IPS DF 19.7 (cell line): ENCODE results near the gene CGB7.

Experiments
- DNase-seq: peaks from one replicate; pipeline ENCODE4 v3.0.0-alpha.2; 2013; ENCODE audit warnings: low read depth, low spot score

CGB7 gene

GRCh38 chr19:49016067-49016839, 41.3 kb downstream of the CGB7 start:
- DNase-seq = no peak

GRCh38 chr19:49014870-49015255, 42.7 kb downstream of the CGB7 start:
- no peak for DNase-seq

DNA sequence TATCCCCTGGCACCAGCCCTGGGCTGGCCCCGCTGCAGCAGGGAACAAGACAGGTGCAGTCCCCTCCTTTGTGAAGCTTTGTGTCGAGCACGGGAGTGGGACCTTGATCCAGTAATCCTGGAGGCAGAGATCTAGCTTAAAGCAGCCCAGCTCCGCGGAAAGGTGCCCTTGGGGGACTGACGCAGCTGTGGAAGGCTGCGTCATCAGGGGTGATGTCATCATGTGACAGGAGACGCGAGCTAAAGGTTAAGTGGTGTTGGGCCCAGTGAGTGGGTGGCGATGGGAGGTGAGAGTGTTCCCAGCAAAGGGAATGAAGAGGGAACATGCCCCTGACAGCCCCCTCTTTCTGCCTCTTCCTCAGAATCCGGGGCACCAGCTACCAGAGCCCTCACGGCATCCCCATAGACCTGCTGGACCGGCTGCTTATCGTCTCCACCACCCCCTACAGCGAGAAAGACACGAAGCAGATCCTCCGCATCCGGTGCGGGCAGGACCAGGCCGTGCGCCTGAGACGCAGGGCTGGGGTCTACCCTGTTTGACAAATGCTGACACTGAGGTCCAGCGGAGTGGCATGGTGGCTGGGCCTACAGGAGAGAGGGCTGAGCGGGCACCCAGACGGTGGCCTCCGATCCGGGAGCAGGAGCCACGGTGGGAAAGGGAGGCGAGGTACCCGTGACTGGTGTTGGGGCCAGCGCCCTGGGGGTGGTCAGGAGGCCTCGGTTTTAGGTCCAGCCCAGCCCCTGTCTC, 43.3 kb downstream of the CGB7 start:
- no peak for DNase-seq

DNA sequence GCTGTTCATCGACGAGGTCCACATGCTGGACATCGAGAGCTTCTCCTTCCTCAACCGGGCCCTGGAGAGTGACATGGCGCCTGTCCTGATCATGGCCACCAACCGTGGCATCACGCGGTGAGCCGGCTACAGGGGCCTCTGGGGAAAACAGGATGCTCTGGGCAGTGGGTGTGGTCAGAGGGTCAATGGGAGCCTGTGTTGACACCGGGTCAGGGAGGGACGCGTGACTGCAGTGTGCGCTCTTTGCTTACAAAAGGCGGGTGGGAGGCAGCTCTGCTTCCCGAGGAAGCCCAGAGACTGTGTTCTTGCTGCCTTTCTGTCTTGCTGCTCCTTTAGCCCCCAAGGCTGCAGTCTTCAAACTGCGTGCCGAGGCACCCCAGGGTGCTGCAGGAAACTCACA, 46.4 kb downstream of the CGB7 start:
- no peak for DNase-seq

DNA sequence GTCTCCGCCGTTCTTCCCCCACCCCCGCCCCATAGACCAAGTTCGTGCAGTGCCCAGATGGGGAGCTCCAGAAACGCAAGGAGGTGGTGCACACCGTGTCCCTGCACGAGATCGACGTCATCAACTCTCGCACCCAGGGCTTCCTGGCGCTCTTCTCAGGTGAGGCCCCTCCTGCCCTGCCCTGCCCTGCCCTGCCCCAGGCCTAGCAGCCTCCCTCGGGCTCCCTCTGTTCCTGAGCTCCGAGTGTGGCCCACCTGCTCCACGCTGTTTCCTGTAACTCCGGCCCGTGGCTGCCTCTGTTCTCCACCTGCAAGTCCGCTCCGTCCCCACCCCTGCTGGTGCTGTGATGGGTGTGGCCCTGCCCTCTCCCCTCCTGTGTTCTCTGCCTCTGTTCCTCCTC, 47.1 kb downstream of the CGB7 start:
- no peak for DNase-seq

- DNase-seq = no peak
These were observed 47.7 kb downstream of the CGB7 start for GRCh38 chr19:49009828-49010227.

GRCh38 chr19:49006905-49007304, 50.6 kb downstream of the CGB7 start:
- DNase-seq = no peak

GRCh38 chr19:49004964-49005614, 52.5 kb downstream of the CGB7 start:
- DNase-seq = no peak
